GM10248 (cell line): ENCODE results near the gene RBM28.

Source experiments
- CTCF ChIA-PET: fragments of 300-600 bp; sonication (Branson Sonifier 250); formaldehyde crosslinking; extraction: SDS; loops from one replicate; lab custom pipeline; 2021; ENCODE audit warnings: antibody characterized with exemption; lab: Yijun Ruan, JAX
- POLR2A ChIA-PET: fragments of 350-650 bp; sonication (Branson Sonifier 250); formaldehyde crosslinking; extraction: SDS; loops from one replicate; lab custom pipeline; 2020; ENCODE audit warnings: antibody characterized with exemption; lab: Yijun Ruan, JAX
- DNase-seq: peaks from one replicate; pipeline ENCODE4 v3.0.0; 2012; ENCODE audit errors: extremely low spot score
- CTCF ChIP-seq: IDR thresholded peaks from 2 replicates; pipeline ENCODE4 v1.5.1; 2012; ENCODE audit warnings: mild to moderate bottlenecking, low read depth; ENCODE audit errors: extremely low read depth, missing control alignments, control extremely low read depth

The RBM28 gene

GRCh38 chr7:128322040-128322643 is 21.6 kb downstream of the RBM28 start:
- CTCF ChIA-PET = interaction anchor here (1.0 to 1.5 kb wide), 5 partner anchors 9 to 186 kb away, joined by 3 to 6 read pairs (median 5); no protein-coding TSS in a partner anchor
- no peak for DNase-seq
- POLR2A ChIA-PET = no interaction called here
- peak; percentile 23 for TF ChIP-seq CTCF

- no peak for DNase-seq
- TF ChIP-seq CTCF = no peak
- CTCF ChIA-PET = interaction anchor here (1.0 to 1.3 kb wide), 3 partner anchors 13 to 185 kb away, joined by 3 to 6 read pairs (median 5); no protein-coding TSS in a partner anchor
- POLR2A ChIA-PET = no interaction called here
Observed at GRCh38 chr7:128321044-128321422, 22.7 kb downstream of the RBM28 start.

DNA sequence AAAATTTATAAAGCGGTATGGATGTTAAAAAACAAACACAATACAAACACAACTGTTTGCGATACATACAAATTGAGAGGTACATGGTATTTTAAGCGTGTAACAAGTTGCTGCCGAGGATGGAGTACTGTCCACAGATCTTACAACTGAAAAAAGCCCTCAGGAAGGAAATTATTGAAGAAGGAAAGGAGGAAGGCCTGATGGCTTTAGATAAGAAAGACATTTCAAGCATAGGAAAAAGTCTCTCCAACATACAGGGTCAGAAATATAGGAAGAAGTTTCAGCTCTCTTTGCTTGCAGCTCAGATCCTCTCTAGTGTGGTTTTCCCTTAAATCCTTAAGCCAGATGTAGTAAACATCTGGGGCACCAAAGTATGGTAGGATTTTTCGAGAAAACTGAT is 25.0 kb downstream of the RBM28 start:
- no peak for DNase-seq
- CTCF ChIA-PET = no interaction called here
- POLR2A ChIA-PET = no interaction called here
- no peak for TF ChIP-seq CTCF

- TF ChIP-seq CTCF = no peak
- no peak for DNase-seq
- CTCF ChIA-PET = interaction anchor here (1.1 to 2.0 kb wide), 3 partner anchors 8 to 101 kb away, joined by 3 to 5 read pairs (median 3); no protein-coding TSS in a partner anchor
- POLR2A ChIA-PET = no interaction called here
Observed at GRCh38 chr7:128311013-128311412, 32.7 kb downstream of the RBM28 start.

DNA sequence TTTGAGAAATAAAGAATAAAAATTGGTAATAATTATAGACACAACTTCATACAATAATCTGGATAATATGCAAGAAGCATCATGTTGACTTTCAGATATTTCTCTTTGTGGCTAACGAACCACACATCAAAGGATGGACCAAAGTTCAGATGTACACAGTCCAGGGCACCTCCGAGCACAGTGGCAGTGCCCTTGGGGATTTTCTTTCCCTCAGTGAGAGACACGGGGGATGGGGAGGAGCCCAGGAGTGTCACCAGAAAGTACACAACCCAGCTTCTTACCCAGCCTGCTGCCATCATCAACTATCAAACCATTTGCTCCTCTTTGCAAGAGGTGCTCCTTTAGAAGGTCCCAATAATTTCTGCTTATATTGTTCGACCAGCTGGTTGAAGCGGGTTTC is 33.2 kb downstream of the RBM28 start:
- DNase-seq = no peak
- no peak for TF ChIP-seq CTCF
- POLR2A ChIA-PET = no interaction called here
- CTCF ChIA-PET = interaction anchor here (0.9 to 2.0 kb wide), 3 partner anchors 12 to 101 kb away, joined by 3 to 5 read pairs (median 3); no protein-coding TSS in a partner anchor

DNA sequence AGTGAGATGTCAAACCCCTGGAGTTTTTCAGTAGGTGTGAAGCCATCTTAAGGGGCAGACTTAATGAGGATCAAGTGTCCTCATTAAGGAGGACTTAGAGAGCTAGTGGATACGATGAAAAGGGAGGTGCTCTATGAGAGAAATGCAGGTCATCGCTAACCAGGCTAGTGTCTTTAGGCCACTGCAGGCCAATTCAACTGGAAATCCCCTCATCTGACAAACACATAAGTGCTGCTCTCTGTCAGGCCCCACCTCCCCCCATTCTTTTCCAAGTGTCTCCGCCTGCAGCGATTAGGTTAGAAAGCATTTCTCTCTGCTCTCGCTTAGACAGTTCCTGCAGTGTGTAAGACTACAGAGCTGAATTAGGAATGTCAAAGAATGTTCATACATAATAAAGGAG is 33.7 kb downstream of the RBM28 start:
- no peak for TF ChIP-seq CTCF
- CTCF ChIA-PET = interaction anchor here (0.9 to 2.0 kb wide), 2 partner anchors 12 to 28 kb away, joined by 3 to 5 read pairs; no protein-coding TSS in a partner anchor
- POLR2A ChIA-PET = no interaction called here
- no peak for DNase-seq
